Skeletal muscle tissue (tissue), 4 donors: Measurements from ENCODE around the gene RILPL1. TPM values are rescaled to one million over a fixed set of nuclear protein-coding genes. Genes with fewer than 3 reads are reported as not detected.
"Not testable (repeated sequence)": the region's sequence is repeated elsewhere in the genome, so short reads cannot be mapped to it uniquely, and the experiment has no call there.

Experiments
- H3K27ac ChIP-seq: one replicate; pipeline ENCODE4 v1.7.0; 2013; ENCODE audit warnings: mild to moderate bottlenecking, low read depth, low read length, inconsistent platforms
- H3K27me3 ChIP-seq, 3 donors: one replicate each; pipeline ENCODE4 v1.7.0; 2013; ENCODE audit warnings: low read length in 3 of 3; ENCODE audit not compliant: control insufficient read depth in 3 of 3, insufficient read depth in 3 of 3
- H3K36me3 ChIP-seq, 3 donors: one replicate each; pipeline ENCODE4 v1.7.0; 2013; ENCODE audit warnings: low read length in 3 of 3; ENCODE audit not compliant: control insufficient read depth in 3 of 3, insufficient read depth in 3 of 3
- H3K4me1 ChIP-seq, 3 donors: one replicate each; pipeline ENCODE4 v1.7.0; 2013; ENCODE audit warnings: low read length in 3 of 3, mild to moderate bottlenecking in 3 of 3; ENCODE audit not compliant: control insufficient read depth in 3 of 3, insufficient read depth in 3 of 3
- H3K4me3 ChIP-seq, 3 donors: one replicate each; pipeline ENCODE4 v1.7.0; 2013; ENCODE audit warnings: low read length in 3 of 3
- H3K9ac ChIP-seq, 3 donors: one replicate each; pipeline ENCODE4 v1.7.0; 2013; ENCODE audit warnings: low read length in 3 of 3, mild to moderate bottlenecking in 3 of 3, moderate library complexity in 2 of 3, low read depth in 1 of 3
- H3K9me3 ChIP-seq, 3 donors: one replicate each; pipeline ENCODE4 v1.7.0; 2013; ENCODE audit warnings: low read length in 3 of 3; ENCODE audit not compliant: control insufficient read depth in 3 of 3
- total RNA-seq: library from RNA; depleted of rRNA; stranded (reverse); fragments of >200 nt; gene quantifications from one replicate; pipeline ENCODE4 v1.2.3, GENCODE V29; 2014
- donor health status: Osteomylitis.

The RILPL1 gene
- total RNA-seq, 1 donor from 2014 or later = 5.2 TPM

DNA sequence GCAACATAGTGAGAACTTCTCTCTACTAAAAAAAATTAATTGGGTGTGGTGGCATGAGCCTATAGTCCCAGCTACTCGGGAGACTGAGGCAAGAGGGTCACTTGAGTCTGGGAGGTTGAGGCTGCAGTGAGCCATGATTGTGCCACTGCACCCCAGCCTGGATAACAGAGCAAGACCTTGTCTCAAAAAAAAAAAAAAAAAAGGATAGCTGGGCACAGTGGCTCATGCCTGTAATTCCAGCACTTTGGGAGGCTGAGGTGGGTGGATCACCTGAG, 81.3 kb downstream of the RILPL1 start:
- not testable (repeated sequence) for H3K4me3 ChIP-seq, H3K4me1 ChIP-seq, H3K36me3 ChIP-seq, H3K9me3 ChIP-seq, H3K9ac ChIP-seq, H3K27ac ChIP-seq, H3K27me3 ChIP-seq

DNA sequence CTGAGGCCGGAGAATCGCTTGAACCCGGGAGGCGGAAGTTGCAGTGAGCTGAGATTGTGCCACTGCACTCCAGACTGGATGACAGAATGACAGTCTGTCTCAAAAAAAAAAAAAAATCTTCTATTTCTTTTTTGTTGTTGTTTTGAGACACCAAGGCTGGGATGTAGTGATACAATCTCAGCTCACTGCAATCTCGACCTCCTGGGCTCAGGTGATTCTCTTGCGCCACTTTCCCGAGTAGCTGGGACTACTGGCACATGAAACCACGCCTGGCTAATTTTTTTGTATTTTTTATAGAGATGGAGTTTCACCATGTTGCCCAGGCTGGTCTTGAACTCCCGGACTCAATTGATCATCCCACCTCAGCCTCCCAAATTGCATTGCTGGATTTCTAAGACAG, 82.9 kb downstream of the RILPL1 start:
- Histone ChIP-seq H3K9ac (no peak overlapping the region), H3K36me3 (no peaks in the 10 kb centered on the region), H3K27ac (no peak overlapping the region), H3K9me3 (no peaks in the 10 kb centered on the region), H3K27me3 (no peaks in the 10 kb centered on the region), H3K4me3 (no peak overlapping the region), H3K4me1 (peaks cover 0 to under 1% (median 0%) of the 10 kb centered on the region in 3 donors)

DNA sequence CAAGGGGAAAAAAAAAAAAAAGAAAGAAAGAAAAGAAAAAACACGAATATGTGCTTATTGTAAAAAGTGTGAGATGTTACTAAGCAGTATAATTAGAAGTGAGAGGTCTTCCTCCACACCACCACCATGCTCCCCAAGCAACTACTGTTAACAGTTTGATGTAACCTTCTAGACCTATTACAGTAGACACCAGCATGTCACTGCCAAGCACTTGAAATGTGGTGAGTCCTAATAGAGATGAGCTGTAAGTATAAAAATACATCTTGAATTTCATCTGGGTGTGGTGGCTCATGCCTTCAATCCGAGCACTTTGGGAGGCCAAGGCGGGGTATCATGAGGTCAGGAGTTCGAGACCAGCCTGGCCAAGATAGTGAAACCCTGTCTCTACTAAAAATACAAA, 83.7 kb downstream of the RILPL1 start:
- Histone ChIP-seq H3K9me3 (no peaks in the 10 kb centered on the region), H3K4me1 (peaks cover 0 to 5% (median 0%) of the 10 kb centered on the region in 3 donors)

DNA sequence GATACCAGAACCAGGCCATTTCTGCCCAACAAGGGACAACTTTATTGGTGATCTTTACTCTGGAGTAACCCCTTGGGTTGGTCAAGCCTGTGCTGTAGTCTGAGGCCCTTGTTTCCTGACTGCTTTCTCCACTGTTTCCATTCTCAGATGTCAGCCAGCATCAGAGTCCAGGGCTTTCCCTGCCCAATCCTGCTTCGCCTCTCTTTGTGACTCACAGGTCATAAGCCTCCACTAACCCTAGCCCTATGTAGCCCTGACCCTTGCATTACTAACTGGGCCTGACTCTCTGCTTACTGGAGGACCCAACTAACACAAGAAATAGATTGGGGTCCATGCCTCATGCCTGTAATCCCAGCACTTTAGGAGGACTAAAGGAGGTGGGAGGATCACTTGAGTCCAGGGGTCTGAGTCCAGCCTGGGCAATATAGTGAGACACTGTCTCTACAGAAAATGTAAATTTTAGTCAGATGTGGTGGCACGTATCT, 84.2 kb downstream of the RILPL1 start:
- no peak overlapping the region for H3K27ac ChIP-seq
- no peaks in the 10 kb centered on the region for H3K9me3 ChIP-seq
- no peaks in the 10 kb centered on the region for H3K36me3 ChIP-seq
- H3K4me3 ChIP-seq = no peak overlapping the region
- no peak overlapping the region for H3K9ac ChIP-seq
- no peaks in the 10 kb centered on the region for H3K27me3 ChIP-seq
- H3K4me1 ChIP-seq = peaks cover 0 to 7% (median 0%) of the 10 kb centered on the region in 3 donors

More for the DNA sequence above, 83.7 kb downstream of the RILPL1 start:
- Histone ChIP-seq H3K36me3 (no peaks in the 10 kb centered on the region), H3K27me3 (no peaks in the 10 kb centered on the region), H3K27ac (no peak overlapping the region), H3K9ac (no peak overlapping the region), H3K4me3 (no peak overlapping the region)

DNA sequence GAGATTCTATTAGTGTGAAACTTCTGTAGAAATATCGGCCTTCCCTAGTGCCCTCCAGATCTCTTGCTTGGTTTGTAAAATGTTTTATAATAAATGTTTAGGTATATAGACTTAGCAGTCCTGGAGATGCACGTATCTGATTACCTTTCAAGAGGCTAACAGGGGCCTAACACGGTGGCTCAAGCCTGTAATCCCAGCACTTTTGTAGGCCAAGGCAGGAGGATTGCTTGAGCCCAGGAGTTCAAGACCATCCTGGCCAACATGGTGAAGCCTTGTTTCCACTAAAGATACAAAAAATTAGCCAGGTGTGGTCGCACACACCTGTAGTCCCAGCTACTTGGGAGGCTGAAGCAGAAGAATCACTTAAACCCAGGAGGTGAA, 87.2 kb downstream of the RILPL1 start:
- no peaks in the 10 kb centered on the region for H3K36me3 ChIP-seq
- peaks cover 0 to 7% (median 0%) of the 10 kb centered on the region in 3 donors for H3K4me1 ChIP-seq
- H3K9me3 ChIP-seq = no peaks in the 10 kb centered on the region
- H3K9ac ChIP-seq = no peak overlapping the region
- H3K27me3 ChIP-seq = no peaks in the 10 kb centered on the region
- no peak overlapping the region for H3K4me3 ChIP-seq
- H3K27ac ChIP-seq = no peak overlapping the region

DNA sequence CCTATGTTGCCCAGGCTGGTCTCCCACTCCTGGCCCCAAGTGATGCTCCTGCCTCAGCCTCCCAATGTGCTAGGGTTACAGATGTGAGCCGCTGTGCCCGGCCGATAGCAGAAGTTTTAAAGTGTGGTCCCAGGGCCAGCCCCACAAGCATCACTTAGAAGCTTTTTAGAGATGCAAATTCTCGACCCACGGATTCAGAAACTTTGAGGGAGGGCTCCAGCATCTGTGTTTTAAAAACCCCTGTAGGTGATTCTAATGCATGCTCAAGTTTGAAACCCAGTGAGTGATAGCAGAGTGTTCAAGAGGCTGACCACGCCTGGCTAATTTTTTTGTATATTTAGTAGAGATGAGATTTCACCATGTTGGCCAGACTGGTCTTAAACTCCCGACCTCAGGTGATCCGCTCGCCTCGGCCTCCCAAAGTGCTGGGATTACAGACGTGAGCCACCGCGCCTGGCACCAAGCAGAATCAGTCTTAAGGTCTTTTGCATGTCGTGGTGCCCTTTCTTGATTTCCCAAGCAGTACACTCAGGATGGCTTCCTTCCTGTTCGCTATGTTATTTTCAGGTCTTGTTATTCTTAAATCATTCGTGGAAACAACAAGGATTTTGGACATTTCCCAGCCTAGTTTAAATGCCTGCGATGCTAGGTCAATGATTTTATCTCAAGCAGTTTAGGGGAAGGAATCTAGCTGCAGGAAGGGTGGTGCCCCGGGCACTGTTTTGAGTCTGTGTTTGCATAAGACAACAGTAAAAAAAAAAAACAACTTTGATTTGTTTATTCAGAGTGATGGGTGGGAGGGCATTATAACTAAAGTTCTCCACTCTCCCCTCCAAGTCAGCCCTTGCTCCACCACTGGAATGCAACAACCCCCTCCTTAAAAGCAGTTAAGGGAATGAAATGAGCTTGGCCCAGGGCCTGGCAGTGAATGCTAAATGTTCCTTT, 87.9 kb downstream of the RILPL1 start:
- Histone ChIP-seq H3K36me3 (no peaks in the 10 kb centered on the region), H3K27me3 (no peaks in the 10 kb centered on the region), H3K27ac (no peak overlapping the region), H3K4me3 (no peak overlapping the region), H3K9ac (no peak overlapping the region), H3K9me3 (no peaks in the 10 kb centered on the region), H3K4me1 (peaks cover 0 to 7% (median 0%) of the 10 kb centered on the region in 3 donors)

DNA sequence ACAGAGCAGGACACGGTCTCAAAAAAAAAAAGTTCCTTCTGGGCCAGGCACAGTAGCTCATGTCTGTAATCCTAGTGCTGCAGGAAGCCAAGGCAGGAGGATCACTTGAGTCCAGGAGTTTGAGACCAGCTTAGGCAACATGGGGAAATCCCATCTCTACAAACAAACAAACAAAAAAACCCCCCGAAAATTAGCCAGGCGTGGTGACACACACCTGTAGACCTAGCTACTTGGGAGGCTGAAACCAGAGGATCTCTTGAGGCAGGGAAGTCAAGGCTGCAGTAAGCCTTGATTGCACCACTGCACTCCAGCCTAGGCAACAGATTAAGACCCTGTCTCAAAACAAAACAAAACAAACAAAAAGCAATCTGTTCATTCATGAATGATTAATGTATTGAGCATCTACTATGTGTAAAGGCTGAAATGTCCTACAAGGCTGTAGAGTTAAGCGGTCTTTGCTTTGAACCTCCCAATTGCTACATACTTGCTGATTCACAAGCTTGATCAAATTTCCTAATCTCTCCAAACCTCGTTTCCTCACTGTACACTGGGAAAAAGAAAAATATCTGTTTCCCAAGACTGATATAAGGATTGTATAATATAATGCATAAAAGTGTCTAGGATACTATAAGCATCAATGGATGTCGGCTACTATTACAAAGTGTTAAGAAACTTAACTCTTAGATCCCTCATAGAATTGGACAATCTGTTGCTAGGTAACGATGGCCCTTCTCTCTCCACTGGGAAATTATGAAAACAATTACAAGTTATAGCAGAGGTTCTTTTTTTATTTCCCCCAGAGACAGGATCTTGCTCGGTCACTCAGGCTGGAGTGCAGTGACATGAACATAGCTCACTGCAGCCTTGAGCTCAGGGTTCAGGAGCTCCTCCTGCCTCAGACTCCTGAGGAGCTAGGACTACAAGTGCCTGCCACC, 89.2 kb downstream of the RILPL1 start:
- H3K36me3 ChIP-seq = no peaks in the 10 kb centered on the region
- peaks cover 0 to 7% (median 0%) of the 10 kb centered on the region in 3 donors for H3K4me1 ChIP-seq
- no peak overlapping the region for H3K9ac ChIP-seq
- no peak overlapping the region for H3K4me3 ChIP-seq
- H3K27ac ChIP-seq = no peak overlapping the region
- H3K27me3 ChIP-seq = no peaks in the 10 kb centered on the region
- H3K9me3 ChIP-seq = no peaks in the 10 kb centered on the region

DNA sequence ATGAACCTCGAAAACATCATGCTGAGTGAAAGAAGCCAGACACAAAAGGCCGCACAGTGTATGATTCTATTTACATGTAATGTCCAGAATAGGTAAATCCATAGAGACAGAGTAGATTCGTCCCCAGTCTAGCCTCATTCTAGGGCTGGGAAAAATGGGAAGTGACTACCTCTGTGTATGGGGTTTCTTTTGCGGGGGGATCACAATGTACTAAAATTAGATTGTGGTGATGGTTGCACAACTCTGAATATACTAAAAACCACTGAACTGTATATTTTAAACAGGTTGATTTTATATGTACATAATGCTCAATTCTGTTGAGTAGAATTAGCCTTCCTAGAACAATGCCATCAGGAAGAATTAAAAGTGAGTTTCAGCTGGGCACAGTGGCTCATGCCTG, 90.7 kb downstream of the RILPL1 start:
- Histone ChIP-seq H3K27me3 (no peaks in the 10 kb centered on the region), H3K27ac (no peak overlapping the region), H3K9me3 (no peaks in the 10 kb centered on the region), H3K4me1 (peaks cover 0 to 7% (median 0%) of the 10 kb centered on the region in 3 donors), H3K9ac (no peak overlapping the region), H3K36me3 (no peaks in the 10 kb centered on the region), H3K4me3 (no peak overlapping the region)

DNA sequence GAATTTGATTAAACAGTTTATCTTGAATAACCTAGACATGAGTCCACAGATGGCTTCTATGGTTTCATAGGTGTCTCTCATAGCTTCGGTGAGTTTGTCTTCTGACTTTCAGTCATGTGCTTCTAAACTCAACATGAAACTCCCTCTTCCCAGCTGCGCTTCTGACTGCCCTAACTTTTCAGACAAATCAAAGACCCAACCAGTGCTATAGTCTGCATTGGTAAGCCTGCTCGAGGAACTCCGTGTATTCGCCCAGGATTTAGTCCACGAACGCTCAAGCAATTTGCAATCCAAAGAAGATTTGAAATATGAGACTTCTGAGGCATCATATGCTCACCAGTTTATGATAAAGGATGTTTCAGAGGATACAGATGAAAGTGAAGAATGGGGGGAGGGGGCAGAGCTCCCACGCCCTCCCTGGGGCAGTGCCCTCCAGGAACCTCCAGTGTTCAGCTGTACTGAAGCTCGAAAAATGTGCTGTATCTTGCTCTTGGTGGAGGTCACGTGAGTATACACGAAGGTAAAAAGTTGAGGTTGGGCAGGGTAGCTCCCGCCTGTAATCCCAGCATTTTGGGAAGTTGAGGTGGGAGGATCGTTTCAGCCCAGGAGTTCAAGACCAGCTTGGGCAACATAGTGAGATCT, 91.9 kb downstream of the RILPL1 start:
- no peak overlapping the region for H3K27ac ChIP-seq
- H3K36me3 ChIP-seq = no peaks in the 10 kb centered on the region
- H3K9me3 ChIP-seq = no peaks in the 10 kb centered on the region
- H3K27me3 ChIP-seq = no peaks in the 10 kb centered on the region
- H3K4me3 ChIP-seq = no peak overlapping the region
- no peak overlapping the region for H3K9ac ChIP-seq
- peaks cover 3 to 10% (median 5%) of the 10 kb centered on the region in 3 donors for H3K4me1 ChIP-seq
